Kidney capillary endothelial cell (primary cell): Measurements from ENCODE around the gene SLITRK1.
A peak's percentile ranks its signal among the peaks of the same experiment; 100 is the strongest.

Experiments
- DNase-seq: peaks from one replicate; pipeline ENCODE4 v3.0.0-alpha.2; 2018; ENCODE audit warnings: low spot score

SLITRK1 gene

GRCh38 chr13:83881917-83882605, at the start of gene SLITRK1:
TSS of gene SLITRK1 (minus strand) at chr13:83882474. CDS start at chr13:83881507, 967 bp downstream.
- DNase-seq: peak; percentile 14

- DNase-seq: no peak
Observed at GRCh38 chr13:83929157-83929556, 46.9 kb upstream of the SLITRK1 start.

GRCh38 chr13:83919775-83920174, 37.5 kb upstream of the SLITRK1 start:
- DNase-seq: no peak

- no peak for DNase-seq
Observed at GRCh38 chr13:83914368-83914767, 32.1 kb upstream of the SLITRK1 start.

- DNase-seq: no peak
Observed at GRCh38 chr13:83907196-83907989, 25.1 kb upstream of the SLITRK1 start.

- DNase-seq: no peak
Observed at GRCh38 chr13:83906240-83906820, 24.1 kb upstream of the SLITRK1 start.

GRCh38 chr13:83905641-83906040, 23.4 kb upstream of the SLITRK1 start:
- no peak for DNase-seq

GRCh38 chr13:83895994-83896580, 13.8 kb upstream of the SLITRK1 start:
- no peak for DNase-seq

GRCh38 chr13:83890358-83890757, 8.1 kb upstream of the SLITRK1 start:
- DNase-seq: no peak

GRCh38 chr13:83884141-83884540, 1.9 kb upstream of the SLITRK1 start:
- DNase-seq: no peak

GRCh38 chr13:83883061-83883523, 818 bp upstream of the SLITRK1 start:
- no peak for DNase-seq

GRCh38 chr13:83882606-83882959, 309 bp upstream of the SLITRK1 start:
- no peak for DNase-seq

- DNase-seq: no peak
Observed at GRCh38 chr13:83881140-83881684, 1.1 kb downstream of the SLITRK1 start.

- DNase-seq: no peak
Observed at GRCh38 chr13:83880275-83881139, 1.8 kb downstream of the SLITRK1 start.

GRCh38 chr13:83879431-83880171, 2.7 kb downstream of the SLITRK1 start:
- no peak for DNase-seq

GRCh38 chr13:83878691-83879430, 3.4 kb downstream of the SLITRK1 start:
- DNase-seq: no peak

- DNase-seq: no peak
Observed at GRCh38 chr13:83877651-83878355, 4.5 kb downstream of the SLITRK1 start.

GRCh38 chr13:83876546-83876945, 5.7 kb downstream of the SLITRK1 start:
- DNase-seq: no peak

- no peak for DNase-seq
Observed at GRCh38 chr13:83867708-83868107, 14.6 kb downstream of the SLITRK1 start.
